Transverse colon (tissue), 3 donors: ENCODE data around the gene IGSF3.

Experiments used
- CTCF ChIP-seq, 5 experiments: fragments of 200-600 bp in 3 of 5; fragments of 450-650 bp in 2 of 5; sonication (generic) in 3 of 5; IDR thresholded peaks; 1 replicate in 2 of 5; 2 replicates in 3 of 5; pipeline ENCODE4 v1.5.1; 2016 to 2017; ENCODE audit warnings: antibody characterized with exemption in 5 of 5, inconsistent platforms in 3 of 5, mild to moderate bottlenecking in 2 of 5, moderate library complexity in 1 of 5
- EP300 ChIP-seq: sonication (generic); formaldehyde crosslinking; IDR thresholded peaks from one replicate; pipeline ENCODE4 v1.6.1; 2017; ENCODE audit warnings: antibody characterized with exemption, low read depth

- TF ChIP-seq CTCF (IDR thresholded peaks at IDR 0.05) (no peak), EP300 (no peak)
Measured at GRCh38 chr1:116545359-116545705, 122.2 kb downstream of the IGSF3 start.
